SH-SY5Y (cell line): ENCODE data around the gene GNG7.

ENCODE experiments used
- GATA2 ChIP-seq: IDR thresholded peaks from 2 replicates; pipeline ENCODE4 v1.6.1; 2011; ENCODE audit warnings: mild to moderate bottlenecking, low read depth, low read length
- GATA3 ChIP-seq: IDR thresholded peaks from 2 replicates; pipeline ENCODE4 v1.6.1; 2011; ENCODE audit warnings: low read depth, mild to moderate bottlenecking, low read length, moderate library complexity

Gene GNG7

GRCh38 chr19:2478278-2478755 is 224.2 kb downstream of the GNG7 start:
- TF ChIP-seq GATA3 (no peak), GATA2 (no peak)

GRCh38 chr19:2477732-2478191 is 224.7 kb downstream of the GNG7 start:
- TF ChIP-seq GATA3 (no peak), GATA2 (no peak)

- TF ChIP-seq GATA3 (no peak), GATA2 (no peak)
Measured at GRCh38 chr19:2477141-2477710, 225.3 kb downstream of the GNG7 start.

GRCh38 chr19:2476451-2477140 is 225.9 kb downstream of the GNG7 start:
- TF ChIP-seq GATA2 (no peak), GATA3 (no peak)

- no peak for TF ChIP-seq GATA3
- TF ChIP-seq GATA2, result no peak
Measured at GRCh38 chr19:2475702-2476450, 226.6 kb downstream of the GNG7 start, which contains the start of gene GADD45B. TSS of gene GADD45B (plus strand) at chr19:2476127. CDS start at chr19:2476359, 232 bp downstream.

GRCh38 chr19:2475018-2475701 is 227.3 kb downstream of the GNG7 start:
- no peak for TF ChIP-seq GATA3
- no peak for TF ChIP-seq GATA2

- TF ChIP-seq GATA2 (no peak), GATA3 (no peak)
Measured at GRCh38 chr19:2474232-2475017, 228.1 kb downstream of the GNG7 start.

GRCh38 chr19:2469102-2469914 is 233.2 kb downstream of the GNG7 start:
- no peak for TF ChIP-seq GATA2
- no peak for TF ChIP-seq GATA3

GRCh38 chr19:2468596-2468995 is 233.9 kb downstream of the GNG7 start:
- TF ChIP-seq GATA2 (no peak), GATA3 (no peak)

GRCh38 chr19:2464389-2464788 is 238.1 kb downstream of the GNG7 start:
- TF ChIP-seq GATA3 (no peak), GATA2 (no peak)

GRCh38 chr19:2462635-2463421 is 239.7 kb downstream of the GNG7 start:
- TF ChIP-seq GATA2 (no peak), GATA3 (no peak)
